A549 (cell line): ENCODE measurements around the gene OGA.

Experiments used
- BHLHE40 ChIP-seq: IDR thresholded peaks from 2 replicates; pipeline ENCODE4 v1.6.1; 2012; ENCODE audit warnings: low read depth, low read length, inconsistent platforms
- CBX8 ChIP-seq: fragments of 200-600 bp; sonication (generic); IDR thresholded peaks from 2 replicates; pipeline ENCODE4 v1.6.1; 2016
- EHMT2 ChIP-seq: fragments of 200-600 bp; sonication (generic); IDR thresholded peaks from 2 replicates; pipeline ENCODE4 v1.6.1; 2016; ENCODE audit warnings: antibody characterized with exemption, low read depth, mild to moderate bottlenecking, moderate library complexity
- EP300 ChIP-seq, 2 experiments: fragments of >200 bp; sonication (Bioruptor Twin); formaldehyde crosslinking; IDR thresholded peaks; 2 replicates in 1 of 2; 3 replicates in 1 of 2; pipeline ENCODE4 v1.6.1; 2016 to 2017
- GATA3 ChIP-seq: IDR thresholded peaks from 2 replicates; pipeline ENCODE4 v1.6.1; 2012; ENCODE audit warnings: borderline replicate concordance
- HDAC2 ChIP-seq: fragments of 200-600 bp; sonication (generic); IDR thresholded peaks from 2 replicates; pipeline ENCODE4 v1.6.1; 2016
- HOXA7 ChIP-seq: fragments of 250-450 bp; sonication (Bioruptor Pico); IDR thresholded peaks from 2 replicates; pipeline ENCODE4 v1.5.0; 2020; ENCODE audit warnings: mild to moderate bottlenecking, moderate library complexity
- NPAS2 ChIP-seq: fragments of 250-450 bp; sonication (Bioruptor Pico); IDR thresholded peaks from 2 replicates; pipeline ENCODE4 v1.8.0; 2022; ENCODE audit warnings: mild to moderate bottlenecking, moderate library complexity, borderline replicate concordance
- POLR2A ChIP-seq: IDR thresholded peaks from 2 replicates; pipeline ENCODE4 v1.6.1; 2012; ENCODE audit warnings: mild to moderate bottlenecking, low read length
- ZSCAN20 ChIP-seq: fragments of 250-450 bp; sonication (Bioruptor Pico); IDR thresholded peaks from 2 replicates; pipeline ENCODE4 v1.8.0; 2022; ENCODE audit warnings: mild to moderate bottlenecking, moderate library complexity
- TF ChIP-seq, protein P1 (sequence below): fragments of >200 bp; sonication (Bioruptor Twin); formaldehyde crosslinking; IDR thresholded peaks from 3 replicates; pipeline ENCODE4 v1.5.1; 2016
- TF ChIP-seq, protein P2 (sequence below): IDR thresholded peaks from 2 replicates; pipeline ENCODE4 v1.6.1; 2012
- TF ChIP-seq, protein P3 (sequence below): IDR thresholded peaks from 2 replicates; pipeline ENCODE4 v1.6.1; 2012; ENCODE audit warnings: low read depth, borderline replicate concordance

DNA sequence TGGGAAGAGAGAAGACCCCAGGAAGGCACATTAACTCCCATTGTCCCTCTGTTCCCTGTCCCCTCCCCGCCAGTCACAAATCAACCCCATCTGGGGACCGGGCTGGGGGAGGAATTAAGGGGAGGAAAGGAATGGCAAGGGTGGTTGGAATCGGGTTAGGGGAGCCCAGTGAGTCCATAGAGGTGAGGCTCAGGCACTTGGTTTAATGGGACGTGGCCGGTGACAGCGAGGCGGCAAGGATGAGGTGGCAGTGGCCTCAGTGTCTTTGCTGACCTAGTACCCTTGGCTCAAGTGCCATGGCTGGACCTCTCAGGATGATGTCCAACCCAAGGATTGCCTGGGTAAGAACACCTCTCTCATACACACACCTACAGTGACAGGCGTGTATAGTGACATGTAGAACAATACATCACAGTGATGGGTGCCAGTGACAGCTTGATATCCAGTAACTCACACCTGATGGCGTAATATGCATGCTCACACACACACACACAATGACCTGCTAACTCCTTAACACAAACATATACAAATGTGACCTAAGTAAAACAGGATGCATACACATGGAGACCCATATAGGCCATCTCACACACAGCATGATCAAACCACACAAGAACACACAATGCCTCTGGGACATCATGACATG, 13.0 kb upstream of the OGA start:
- TF ChIP-seq ZSCAN20 = no peak
- TF ChIP-seq, protein P1, sequence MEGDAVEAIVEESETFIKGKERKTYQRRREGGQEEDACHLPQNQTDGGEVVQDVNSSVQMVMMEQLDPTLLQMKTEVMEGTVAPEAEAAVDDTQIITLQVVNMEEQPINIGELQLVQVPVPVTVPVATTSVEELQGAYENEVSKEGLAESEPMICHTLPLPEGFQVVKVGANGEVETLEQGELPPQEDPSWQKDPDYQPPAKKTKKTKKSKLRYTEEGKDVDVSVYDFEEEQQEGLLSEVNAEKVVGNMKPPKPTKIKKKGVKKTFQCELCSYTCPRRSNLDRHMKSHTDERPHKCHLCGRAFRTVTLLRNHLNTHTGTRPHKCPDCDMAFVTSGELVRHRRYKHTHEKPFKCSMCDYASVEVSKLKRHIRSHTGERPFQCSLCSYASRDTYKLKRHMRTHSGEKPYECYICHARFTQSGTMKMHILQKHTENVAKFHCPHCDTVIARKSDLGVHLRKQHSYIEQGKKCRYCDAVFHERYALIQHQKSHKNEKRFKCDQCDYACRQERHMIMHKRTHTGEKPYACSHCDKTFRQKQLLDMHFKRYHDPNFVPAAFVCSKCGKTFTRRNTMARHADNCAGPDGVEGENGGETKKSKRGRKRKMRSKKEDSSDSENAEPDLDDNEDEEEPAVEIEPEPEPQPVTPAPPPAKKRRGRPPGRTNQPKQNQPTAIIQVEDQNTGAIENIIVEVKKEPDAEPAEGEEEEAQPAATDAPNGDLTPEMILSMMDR = no peak
- TF ChIP-seq, protein P2, sequence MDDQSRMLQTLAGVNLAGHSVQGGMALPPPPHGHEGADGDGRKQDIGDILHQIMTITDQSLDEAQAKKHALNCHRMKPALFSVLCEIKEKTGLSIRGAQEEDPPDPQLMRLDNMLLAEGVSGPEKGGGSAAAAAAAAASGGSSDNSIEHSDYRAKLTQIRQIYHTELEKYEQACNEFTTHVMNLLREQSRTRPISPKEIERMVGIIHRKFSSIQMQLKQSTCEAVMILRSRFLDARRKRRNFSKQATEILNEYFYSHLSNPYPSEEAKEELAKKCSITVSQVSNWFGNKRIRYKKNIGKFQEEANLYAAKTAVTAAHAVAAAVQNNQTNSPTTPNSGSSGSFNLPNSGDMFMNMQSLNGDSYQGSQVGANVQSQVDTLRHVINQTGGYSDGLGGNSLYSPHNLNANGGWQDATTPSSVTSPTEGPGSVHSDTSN = no peak
- TF ChIP-seq NPAS2 = no peak
- no peak for TF ChIP-seq HOXA7 (CRISPR knock-in tag)
- TF ChIP-seq EHMT2 = no peak
- no peak for TF ChIP-seq POLR2A
- TF ChIP-seq, protein P3, sequence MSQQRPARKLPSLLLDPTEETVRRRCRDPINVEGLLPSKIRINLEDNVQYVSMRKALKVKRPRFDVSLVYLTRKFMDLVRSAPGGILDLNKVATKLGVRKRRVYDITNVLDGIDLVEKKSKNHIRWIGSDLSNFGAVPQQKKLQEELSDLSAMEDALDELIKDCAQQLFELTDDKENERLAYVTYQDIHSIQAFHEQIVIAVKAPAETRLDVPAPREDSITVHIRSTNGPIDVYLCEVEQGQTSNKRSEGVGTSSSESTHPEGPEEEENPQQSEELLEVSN = no peak
- TF ChIP-seq CBX8 = no peak
- TF ChIP-seq EP300 (IDR thresholded peaks at IDR 0.05) = no peak
- no peak for TF ChIP-seq HDAC2
- TF ChIP-seq GATA3 = no peak
- no peak for TF ChIP-seq BHLHE40
